Activated CD4-positive, CD25-positive, alpha-beta regulatory T cell treated with anti-CD3 and anti-CD28 coated beads, Interleukin-2, amount 50 U/mL, for 24 hours (primary cell): ENCODE results near the gene NEK8.
A peak's percentile ranks its signal among the peaks of the same experiment; 100 is the strongest.
"Not testable (repeated sequence)": the region's sequence is repeated elsewhere in the genome, so short reads cannot be mapped to it uniquely, and the experiment has no call there.

Experiments used
- ATAC-seq, 2 donors: fragments of 150-1000 bp; cut with Tn5 transposase; one replicate each; pipeline ENCODE4 v1.10.0; 2021; ENCODE audit warnings: mild to moderate bottlenecking in 1 of 2, moderate library complexity in 1 of 2

The NEK8 gene

GRCh38 chr17:28725660-28726225 is 2.8 kb upstream of the NEK8 start:
- peak; percentile 4 for ATAC-seq

- ATAC-seq: peak; percentile 42 to 46
These were observed 2.4 kb upstream of the NEK8 start, which contains the start of gene TLCD1 for GRCh38 chr17:28726226-28726626. Gene TLCD1, minus strand, starts transcription at chr17:28726233. Its CDS starts 136 bp downstream, at chr17:28726097.

- peak; percentile 31 to 36 for ATAC-seq
These were observed 1.7 kb upstream of the NEK8 start for GRCh38 chr17:28726627-28727491.

GRCh38 chr17:28729950-28730330 is 1.4 kb downstream of the NEK8 start:
- no peak for ATAC-seq

- no peak for ATAC-seq
These were observed 4.8 kb downstream of the NEK8 start for GRCh38 chr17:28733346-28733745.

- no peak for ATAC-seq
These were observed 6.2 kb downstream of the NEK8 start for GRCh38 chr17:28734712-28735241.

- no peak for ATAC-seq
These were observed 6.7 kb downstream of the NEK8 start for GRCh38 chr17:28735242-28735722.

- ATAC-seq: not testable (repeated sequence)
These were observed 7.6 kb downstream of the NEK8 start for GRCh38 chr17:28735913-28736769.

- ATAC-seq: no peak
These were observed 8.7 kb downstream of the NEK8 start for GRCh38 chr17:28737316-28737715.

GRCh38 chr17:28737770-28738679 is 9.4 kb downstream of the NEK8 start:
- ATAC-seq: peak in 1 of 2 donors; percentile 14

- peak; percentile 60 to 66 for ATAC-seq
These were observed 10.2 kb downstream of the NEK8 start for GRCh38 chr17:28738680-28739384.

GRCh38 chr17:28740406-28741357 is 12.1 kb downstream of the NEK8 start:
- no peak for ATAC-seq

GRCh38 chr17:28741358-28742349 is 13.1 kb downstream of the NEK8 start:
- ATAC-seq: no peak

- ATAC-seq: peak; percentile 90 to 91
These were observed 14.9 kb downstream of the NEK8 start, which contains the start of gene TRAF4 for GRCh38 chr17:28743243-28744103. Gene TRAF4, plus strand, starts transcription at chr17:28744011. Its CDS starts 102 bp downstream, at chr17:28744113.

- ATAC-seq: peak; percentile 27 to 28
These were observed 15.8 kb downstream of the NEK8 start for GRCh38 chr17:28744104-28744971.
